B cell (primary cell): ENCODE measurements around the gene ADAM19. TPM values are rescaled to one million over a fixed set of nuclear protein-coding genes. Genes with fewer than 3 reads are reported as not detected.

Source experiments
- ATAC-seq: fragments of 200-7000 bp; cut with Tn5 transposase; one replicate; pipeline ENCODE4 v1.10.0; 2021; ENCODE audit warnings: low read depth, mild to moderate bottlenecking, moderate number of reproducible peaks, moderate library complexity
- CTCF ChIA-PET: fragments of 350-600 bp; sonication (Branson Sonifier 250); formaldehyde crosslinking; loops from one replicate; lab custom pipeline; 2021; ENCODE audit warnings: antibody characterized with exemption, inconsistent platforms; lab: Charles Lee
- POLR2A ChIA-PET: fragments of 350-600 bp; sonication (Branson Sonifier 250); formaldehyde crosslinking; loops from one replicate; lab custom pipeline; 2021; ENCODE audit warnings: antibody characterized with exemption; lab: Charles Lee
- DNase-seq: peaks from one replicate; pipeline ENCODE4 v3.0.0; 2013
- H2AFZ ChIP-seq: 2 replicates; pipeline ENCODE4 v1.6.1; 2012; ENCODE audit warnings: mild to moderate bottlenecking, low read depth, low read length; ENCODE audit not compliant: insufficient read depth, poor library complexity, severe bottlenecking
- H3K27ac ChIP-seq, 2 donors: 1 replicate in 1 of 2; 2 replicates in 1 of 2; pipeline ENCODE4 v1.5.1; 2012 to 2013; ENCODE audit warnings: low read length in 2 of 2, mild to moderate bottlenecking in 2 of 2, moderate library complexity in 1 of 2
- H3K27me3 ChIP-seq, 4 experiments: fragments of 200-600 bp in 1 of 4; sonication (generic) in 1 of 4; replicated peaks in 1 of 4; 1 replicate in 2 of 4; 2 replicates in 2 of 4; pipeline versions ENCODE4 v1.6.1 to v1.7.0; 2013 to 2016; ENCODE audit warnings: low read length in 3 of 4, mild to moderate bottlenecking in 2 of 4, mixed read lengths in 1 of 4, moderate library complexity in 1 of 4; ENCODE audit not compliant: insufficient read depth in 4 of 4, control insufficient read depth in 3 of 4; ENCODE audit errors: control extremely low read depth in 1 of 4
- H3K36me3 ChIP-seq, 2 experiments: replicated peaks in 1 of 2; 1 replicate in 1 of 2; 2 replicates in 1 of 2; pipeline versions ENCODE4 v1.6.1 to v1.7.1; 2013; ENCODE audit warnings: low read length in 1 of 2; ENCODE audit not compliant: insufficient read depth in 2 of 2, control insufficient read depth in 1 of 2; ENCODE audit errors: control extremely low read depth in 1 of 2, extremely low read depth in 1 of 2
- H3K4me1 ChIP-seq, 2 donors: fragments of 200-600 bp in 1 of 2; sonication (generic) in 1 of 2; 1 replicate in 1 of 2; 2 replicates in 1 of 2; pipeline versions ENCODE4 v1.5.1 to v1.6.1; 2013 to 2017; ENCODE audit warnings: low read length in 2 of 2; ENCODE audit not compliant: control insufficient read depth in 2 of 2, insufficient read depth in 2 of 2
- H3K4me2 ChIP-seq: replicated peaks from 2 replicates; pipeline ENCODE3; 2012; ENCODE audit warnings: mild to moderate bottlenecking, low read depth, low read length; ENCODE audit not compliant: poor library complexity, severe bottlenecking
- H3K4me3 ChIP-seq, 5 experiments: fragments of 200-600 bp in 1 of 5; sonication (generic) in 1 of 5; 1 replicate in 3 of 5; 2 replicates in 2 of 5; pipeline versions ENCODE4 v1.5.1 to v1.7.0; 2011 to 2016; ENCODE audit warnings: low read length in 4 of 5, mild to moderate bottlenecking in 4 of 5, low read depth in 2 of 5, control low read depth in 1 of 5, moderate library complexity in 1 of 5; ENCODE audit not compliant: insufficient read depth in 1 of 5; ENCODE audit errors: control extremely low read depth in 1 of 5, extremely low read depth in 1 of 5
- H3K79me2 ChIP-seq: fragments of 200-600 bp; sonication (generic); one replicate; pipeline ENCODE4 v1.6.0; 2016; ENCODE audit warnings: low read length; ENCODE audit not compliant: control insufficient read depth, insufficient read depth
- H3K9ac ChIP-seq: fragments of 200-600 bp; sonication (generic); 2 replicates; pipeline ENCODE4 v1.6.1; 2017; ENCODE audit warnings: mild to moderate bottlenecking, low read length, moderate library complexity
- H3K9me3 ChIP-seq, 3 donors: one replicate each; pipeline versions ENCODE4 v1.6.1 to v1.7.1; 2013; ENCODE audit warnings: low read length in 2 of 3; ENCODE audit not compliant: control insufficient read depth in 2 of 3, insufficient read depth in 1 of 3; ENCODE audit errors: control extremely low read depth in 1 of 3
- H4K20me1 ChIP-seq: 2 replicates; pipeline ENCODE4 v1.6.0; 2012; ENCODE audit warnings: mild to moderate bottlenecking, low read length; ENCODE audit not compliant: insufficient read depth, control insufficient read depth, poor library complexity, severe bottlenecking
- H3K27ac Mint-ChIP-seq: one replicate; pipeline ENCODE4 v1.8.0; 2021; ENCODE audit warnings: mixed read lengths
- H3K27me3 Mint-ChIP-seq: one replicate; pipeline ENCODE4 v1.8.0; 2021; ENCODE audit warnings: mixed read lengths
- H3K4me1 Mint-ChIP-seq: one replicate; pipeline ENCODE4 v1.8.0; 2021; ENCODE audit warnings: mixed read lengths
- H3K4me3 Mint-ChIP-seq: one replicate; pipeline ENCODE4 v1.8.0; 2021; ENCODE audit warnings: mixed read lengths
- H3K9me3 Mint-ChIP-seq: one replicate; pipeline ENCODE4 v1.8.0; 2022; ENCODE audit warnings: mixed read lengths; ENCODE audit not compliant: insufficient read depth
- CTCF ChIP-seq: fragments of 200-600 bp; IDR thresholded peaks from one replicate; pipeline ENCODE4 v1.8.0; 2022; ENCODE audit warnings: antibody characterized with exemption, mild to moderate bottlenecking
- EZH2 ChIP-seq: IDR thresholded peaks from 2 replicates; pipeline ENCODE4 v1.6.1; 2012; ENCODE audit warnings: borderline replicate concordance, low read depth, mild to moderate bottlenecking, moderate library complexity, low read length; ENCODE audit not compliant: insufficient read depth, poor library complexity, severe bottlenecking
- WGBS: methylation state at CpG from one replicate; pipeline ENCODE4 v1.1.5; 2013; ENCODE audit warnings: missing lambda C conversion rate; ENCODE audit not compliant: insufficient coverage; 5-methylcytosine and 5-hydroxymethylcytosine counted together
- intact Hi-C: fragments of 100-400 bp; cut with micrococcal nuclease; formaldehyde crosslinking; loops from one replicate; pipeline ENCODE4 v1.10.0; 2022
- polyA plus RNA-seq: library from polyadenylated mRNA; depleted of rRNA; stranded (reverse); fragments of >200 nt; gene quantifications from 2 replicates; pipeline ENCODE4 v1.2.3, GENCODE V29; 2012
- total RNA-seq, 2 donors: library from RNA; stranded (reverse); fragments of 120-200 nt in 1 of 2; gene quantifications; 1 replicate in 1 of 2; 2 replicates in 1 of 2; pipeline versions ENCODE4 v1.2.3 to v1.2.4, GENCODE V29; 2013 to 2022

The ADAM19 gene
- total and polyA plus RNA-seq, 2 donors (not counting 1 experiment from before 2014, with no cell fraction given): 110 to 171 TPM

- no peaks in the 10 kb centered on the region for H3K9me3 ChIP-seq
- peaks cover 69 to 72% of the 10 kb centered on the region in 2 donors for H3K4me1 ChIP-seq
- 48% methylated on average over 9 of the region's 11 CpGs for WGBS
- peak overlapping the region; percentile 48 for H3K9ac ChIP-seq
- Mint-ChIP-seq H3K9me3 (no peaks in the 10 kb centered on the region), H3K27ac (peak overlapping the region; percentile 84), H3K4me3 (peak overlapping the region; percentile 70), H3K27me3 (no peaks in the 10 kb centered on the region), H3K4me1 (peaks cover 82% of the 10 kb centered on the region)
- ATAC-seq (peak; percentile 93), DNase-seq (peak; percentile 77)
- H3K79me2 ChIP-seq: peaks cover 100% of the 10 kb centered on the region
- TF ChIP-seq EZH2 (no peak), CTCF (no peak)
- ChIA-PET POLR2A (interaction anchor here (0.5 to 1.9 kb wide), 7 partner anchors 10 to 126 kb away, joined by 3 to 8 read pairs (median 3); no protein-coding TSS in a partner anchor), CTCF (interaction anchor here (1.0 to 2.8 kb wide), 13 partner anchors 16 to 202 kb away, joined by 3 to 15 read pairs (median 5); partner anchors contain the start of gene LSM11)
- no peak overlapping the region for H2AFZ ChIP-seq
- H3K27me3 ChIP-seq: no peaks in the 10 kb centered on the region
- peaks cover 2 to 80% of the 10 kb centered on the region in 2 experiments for H3K36me3 ChIP-seq
- peak overlapping the region; percentile 69 to 80 for H3K27ac ChIP-seq
- H4K20me1 ChIP-seq: peaks cover 95% of the 10 kb centered on the region
- peak overlapping the region; percentile 67 for H3K4me2 ChIP-seq
- H3K4me3 ChIP-seq: peak overlapping the region in 3 of 5 experiments; percentile 2 to 45 (median 42)
- intact Hi-C loops: loop anchor here (1.0 to 5.0 kb wide), 8 partner anchors 14 to 177 kb away; no protein-coding TSS in a partner anchor
Measured at GRCh38 chr5:157540707-157541446, 34.7 kb downstream of the ADAM19 start.
